Ectodermal cell (in vitro differentiated cells): ENCODE measurements around the gene ZMYND11.

Experiments
- H3K27ac ChIP-seq: 2 replicates; pipeline ENCODE4 v1.7.0; 2013; ENCODE audit warnings: mild to moderate bottlenecking, low read depth, low read length; ENCODE audit not compliant: insufficient read depth, poor library complexity, severe bottlenecking
- H3K27me3 ChIP-seq: 2 replicates; pipeline ENCODE4 v1.7.0; 2013; ENCODE audit warnings: mild to moderate bottlenecking, low read length; ENCODE audit not compliant: insufficient read depth, control insufficient read depth, poor library complexity, severe bottlenecking
- H3K36me3 ChIP-seq: one replicate; pipeline ENCODE4 v1.7.0; 2013; ENCODE audit warnings: low read length; ENCODE audit not compliant: control insufficient read depth, insufficient read depth
- H3K4me1 ChIP-seq: one replicate; pipeline ENCODE4 v1.7.0; 2013; ENCODE audit warnings: low read length; ENCODE audit not compliant: control insufficient read depth, insufficient read depth
- H3K4me3 ChIP-seq: 2 replicates; pipeline ENCODE4 v1.7.0; 2013; ENCODE audit warnings: low read depth, low read length, control low read depth; ENCODE audit not compliant: insufficient read depth
- H3K9me3 ChIP-seq: 2 replicates; pipeline ENCODE4 v1.7.0; 2013; ENCODE audit warnings: mild to moderate bottlenecking, low read length, moderate library complexity; ENCODE audit not compliant: control insufficient read depth
- WGBS, 2 experiments: methylation state at CpG; one replicate each; pipeline ENCODE4 v1.1.7; 2013; ENCODE audit warnings: missing lambda C conversion rate in 2 of 2; 5-methylcytosine and 5-hydroxymethylcytosine counted together

The ZMYND11 gene

GRCh38 chr10:219731-220472 is 84.6 kb downstream of the ZMYND11 start:
- Histone ChIP-seq H3K36me3 (no peaks in the 10 kb centered on the region), H3K4me1 (no peaks in the 10 kb centered on the region), H3K9me3 (no peaks in the 10 kb centered on the region), H3K27ac (no peak overlapping the region), H3K27me3 (no peaks in the 10 kb centered on the region), H3K4me3 (no peak overlapping the region)
- 83 to 90% methylated on average over 2 of the region's 2 CpGs for WGBS, 2 experiments

- no peaks in the 10 kb centered on the region for H3K27me3 ChIP-seq
- no peaks in the 10 kb centered on the region for H3K4me1 ChIP-seq
- no peaks in the 10 kb centered on the region for H3K36me3 ChIP-seq
- H3K9me3 ChIP-seq = no peaks in the 10 kb centered on the region
- no peak overlapping the region for H3K4me3 ChIP-seq
- 92 to 97% methylated on average over 2 of the region's 3 CpGs for WGBS, 2 experiments
- H3K27ac ChIP-seq = no peak overlapping the region
These were observed 89.3 kb downstream of the ZMYND11 start for GRCh38 chr10:224571-224970.

- Histone ChIP-seq H3K4me3 (no peak overlapping the region), H3K27me3 (no peaks in the 10 kb centered on the region), H3K4me1 (no peaks in the 10 kb centered on the region), H3K9me3 (no peaks in the 10 kb centered on the region), H3K27ac (no peak overlapping the region), H3K36me3 (no peaks in the 10 kb centered on the region)
- WGBS, 2 experiments = 91 to 94% methylated on average over 2 of the region's 2 CpGs
These were observed 90.8 kb downstream of the ZMYND11 start for GRCh38 chr10:226018-226417.

GRCh38 chr10:227014-227413 is 91.8 kb downstream of the ZMYND11 start:
- Histone ChIP-seq H3K4me3 (no peak overlapping the region), H3K36me3 (no peaks in the 10 kb centered on the region), H3K27ac (no peak overlapping the region), H3K27me3 (no peaks in the 10 kb centered on the region), H3K9me3 (no peaks in the 10 kb centered on the region), H3K4me1 (no peaks in the 10 kb centered on the region)
- 87 to 90% methylated on average over 2 of the region's 2 CpGs for WGBS, 2 experiments

GRCh38 chr10:228366-228765 is 93.1 kb downstream of the ZMYND11 start:
- Histone ChIP-seq H3K27ac (no peak overlapping the region), H3K36me3 (no peaks in the 10 kb centered on the region), H3K4me1 (no peaks in the 10 kb centered on the region), H3K27me3 (no peaks in the 10 kb centered on the region), H3K4me3 (no peak overlapping the region), H3K9me3 (no peaks in the 10 kb centered on the region)
- WGBS, 2 experiments = 93 to 97% methylated on average over 6 of the region's 6 CpGs

- Histone ChIP-seq H3K9me3 (no peaks in the 10 kb centered on the region), H3K36me3 (no peaks in the 10 kb centered on the region), H3K4me1 (no peaks in the 10 kb centered on the region), H3K4me3 (no peak overlapping the region), H3K27ac (no peak overlapping the region), H3K27me3 (no peaks in the 10 kb centered on the region)
- WGBS, 2 experiments = 84 to 92% methylated on average over 7 to 9 of the region's 9 CpGs
These were observed 95.5 kb downstream of the ZMYND11 start for GRCh38 chr10:230758-231157.

- no peaks in the 10 kb centered on the region for H3K27me3 ChIP-seq
- WGBS, 2 experiments = 96% methylated on average over 3 of the region's 3 CpGs
- no peaks in the 10 kb centered on the region for H3K36me3 ChIP-seq
- H3K4me3 ChIP-seq = no peak overlapping the region
- no peaks in the 10 kb centered on the region for H3K4me1 ChIP-seq
- H3K27ac ChIP-seq = no peak overlapping the region
- H3K9me3 ChIP-seq = no peaks in the 10 kb centered on the region
These were observed 96.8 kb downstream of the ZMYND11 start for GRCh38 chr10:232061-232460.

- no peak overlapping the region for H3K27ac ChIP-seq
- H3K4me1 ChIP-seq = no peaks in the 10 kb centered on the region
- H3K4me3 ChIP-seq = no peak overlapping the region
- no peaks in the 10 kb centered on the region for H3K9me3 ChIP-seq
- 94 to 96% methylated on average over 11 of the region's 11 CpGs for WGBS, 2 experiments
- no peaks in the 10 kb centered on the region for H3K27me3 ChIP-seq
- no peaks in the 10 kb centered on the region for H3K36me3 ChIP-seq
These were observed 97.6 kb downstream of the ZMYND11 start for GRCh38 chr10:232878-233277.

GRCh38 chr10:234708-235406 is 99.6 kb downstream of the ZMYND11 start:
- H3K36me3 ChIP-seq = no peaks in the 10 kb centered on the region
- no peaks in the 10 kb centered on the region for H3K9me3 ChIP-seq
- H3K27me3 ChIP-seq = no peaks in the 10 kb centered on the region
- WGBS, 2 experiments = 96 to 98% methylated on average over 7 of the region's 9 CpGs
- no peak overlapping the region for H3K27ac ChIP-seq
- no peak overlapping the region for H3K4me3 ChIP-seq
- no peaks in the 10 kb centered on the region for H3K4me1 ChIP-seq

GRCh38 chr10:235915-236314 is 100.7 kb downstream of the ZMYND11 start:
- H3K27me3 ChIP-seq = no peaks in the 10 kb centered on the region
- no peaks in the 10 kb centered on the region for H3K4me1 ChIP-seq
- no peaks in the 10 kb centered on the region for H3K9me3 ChIP-seq
- 98 to 100% methylated on average over 3 of the region's 3 CpGs for WGBS, 2 experiments
- no peaks in the 10 kb centered on the region for H3K36me3 ChIP-seq
- H3K27ac ChIP-seq = no peak overlapping the region
- H3K4me3 ChIP-seq = no peak overlapping the region
